Caco-2 (cell line): ENCODE data around the gene FBXO45. TPM values are rescaled to one million over a fixed set of nuclear protein-coding genes. Genes with fewer than 3 reads are reported as not detected.

ENCODE experiments used
- BruUV-seq: library from RNA; stranded (reverse); fragments of 400-500 nt; replicated peaks from 2 replicates; lab custom pipeline; 2021; lab: Mats Ljungman, UMichigan
- CTCF ChIA-PET: fragments of 300-600 bp; sonication (Branson Sonifier 250); formaldehyde crosslinking; loops from one replicate; lab custom pipeline; 2022; ENCODE audit warnings: antibody characterized with exemption; lab: Charles Lee
- POLR2A ChIA-PET: fragments of 300-600 bp; sonication (Branson Sonifier 250); formaldehyde crosslinking; loops from one replicate; lab custom pipeline; 2022; ENCODE audit warnings: antibody characterized with exemption; lab: Charles Lee
- DNase-seq, 2 experiments: peaks; one replicate each; pipeline versions ENCODE4 v3.0.0 to v3.0.0-alpha.2; 2020 to 2022
- H3K27me3 ChIP-seq: replicated peaks from 2 replicates; pipeline ENCODE4 v1.6.0; 2011; ENCODE audit warnings: low read length; ENCODE audit not compliant: control insufficient read depth, insufficient read depth
- H3K36me3 ChIP-seq: 2 replicates; pipeline ENCODE4 v1.5.1; 2011; ENCODE audit warnings: low read length; ENCODE audit not compliant: control insufficient read depth, insufficient read depth
- H3K4me1 ChIP-seq: fragments of 250-450 bp; sonication (Bioruptor Pico); 2 replicates; pipeline ENCODE4 v1.5.1; 2020; ENCODE audit warnings: mild to moderate bottlenecking
- H3K4me3 ChIP-seq: 2 replicates; pipeline ENCODE4 v1.5.1; 2011; ENCODE audit warnings: low read depth, mild to moderate bottlenecking, control low read depth, low read length
- H3K9me3 ChIP-seq: fragments of 250-450 bp; sonication (Bioruptor Pico); 2 replicates; pipeline ENCODE4 v1.5.1; 2020; ENCODE audit warnings: mild to moderate bottlenecking, moderate library complexity
- H3K27ac Mint-ChIP-seq: one replicate; pipeline ENCODE4 v1.8.0; 2022; ENCODE audit warnings: mixed read lengths; ENCODE audit not compliant: unreplicated experiment
- H3K27me3 Mint-ChIP-seq: one replicate; pipeline ENCODE4 v1.8.0; 2022; ENCODE audit warnings: mixed read lengths; ENCODE audit not compliant: insufficient read depth, unreplicated experiment
- H3K36me3 Mint-ChIP-seq: one replicate; pipeline ENCODE4 v1.8.0; 2022; ENCODE audit warnings: mild to moderate bottlenecking, mixed read lengths; ENCODE audit not compliant: insufficient read depth, unreplicated experiment
- H3K4me1 Mint-ChIP-seq: one replicate; pipeline ENCODE4 v1.8.0; 2022; ENCODE audit warnings: low read depth, mixed read lengths; ENCODE audit not compliant: unreplicated experiment
- H3K4me3 Mint-ChIP-seq: one replicate; pipeline ENCODE4 v1.8.0; 2022; ENCODE audit warnings: mild to moderate bottlenecking, moderate library complexity, mixed read lengths; ENCODE audit not compliant: unreplicated experiment
- H3K9me3 Mint-ChIP-seq: one replicate; pipeline ENCODE4 v1.8.0; 2022; ENCODE audit warnings: mixed read lengths; ENCODE audit not compliant: unreplicated experiment
- CTCF ChIP-seq, 2 experiments: fragments of 200-600 bp in 1 of 2; IDR thresholded peaks; 1 replicate in 1 of 2; 2 replicates in 1 of 2; pipeline versions ENCODE4 v1.5.1 to v1.8.0; 2011 to 2022; ENCODE audit warnings: antibody characterized with exemption in 1 of 2, control low read depth in 1 of 2, inconsistent platforms in 1 of 2, low read depth in 1 of 2, low read length in 1 of 2, mild to moderate bottlenecking in 1 of 2, moderate library complexity in 1 of 2; ENCODE audit not compliant: insufficient read depth in 1 of 2, severe bottlenecking in 1 of 2, unreplicated experiment in 1 of 2
- intact Hi-C: fragments of 100-400 bp; cut with micrococcal nuclease; formaldehyde crosslinking; loops from one replicate; pipeline ENCODE4 v1.10.0; 2022; ENCODE audit not compliant: unreplicated experiment
- total RNA-seq: library from RNA; stranded (reverse); gene quantifications from 2 replicates; pipeline ENCODE4 v1.2.3, GENCODE V29; 2022

FBXO45 gene
- total RNA-seq, 1 experiment from 2014 or later = 15.8 TPM

GRCh38 chr3:196600359-196600758 is 31.9 kb downstream of the FBXO45 start:
- no TSS peak for BruUV-seq
- no peaks in the 10 kb centered on the region for H3K9me3 ChIP-seq
- TF ChIP-seq CTCF (IDR thresholded peaks at IDR 0.05; ENCODE audit: insufficient read depth in 1 of 2, low read depth in 1 of 2, low read length in 1 of 2, severe bottlenecking in 1 of 2, unreplicated experiment in 1 of 2) = no peak
- ChIA-PET CTCF (no interaction called here), POLR2A (no interaction called here)
- H3K4me3 Mint-ChIP-seq = no peak overlapping the region
- H3K4me1 Mint-ChIP-seq = no peaks in the 10 kb centered on the region
- H3K36me3 Mint-ChIP-seq = no peaks in the 10 kb centered on the region
- no peaks in the 10 kb centered on the region for H3K36me3 ChIP-seq
- H3K4me1 ChIP-seq = no peaks in the 10 kb centered on the region
- no peaks in the 10 kb centered on the region for H3K27me3 ChIP-seq
- H3K9me3 Mint-ChIP-seq = no peaks in the 10 kb centered on the region
- intact Hi-C loops = no loop called here
- no peaks in the 10 kb centered on the region for H3K27me3 Mint-ChIP-seq
- no peak for DNase-seq
- H3K27ac Mint-ChIP-seq = no peak overlapping the region
- no peak overlapping the region for H3K4me3 ChIP-seq

GRCh38 chr3:196602673-196603072 is 34.2 kb downstream of the FBXO45 start:
- Histone ChIP-seq H3K36me3 (no peaks in the 10 kb centered on the region), H3K27me3 (no peaks in the 10 kb centered on the region), H3K9me3 (no peaks in the 10 kb centered on the region), H3K4me3 (no peak overlapping the region), H3K4me1 (no peaks in the 10 kb centered on the region)
- H3K27me3 Mint-ChIP-seq = no peaks in the 10 kb centered on the region
- BruUV-seq = no TSS peak
- H3K9me3 Mint-ChIP-seq = no peaks in the 10 kb centered on the region
- H3K4me1 Mint-ChIP-seq = no peaks in the 10 kb centered on the region
- H3K27ac Mint-ChIP-seq = no peak overlapping the region
- ChIA-PET POLR2A (no interaction called here), CTCF (no interaction called here)
- no peak for TF ChIP-seq CTCF (IDR thresholded peaks at IDR 0.05; ENCODE audit: insufficient read depth in 1 of 2, low read depth in 1 of 2, low read length in 1 of 2, severe bottlenecking in 1 of 2, unreplicated experiment in 1 of 2)
- DNase-seq = no peak
- intact Hi-C loops = no loop called here
- H3K36me3 Mint-ChIP-seq = no peaks in the 10 kb centered on the region
- no peak overlapping the region for H3K4me3 Mint-ChIP-seq

GRCh38 chr3:196603683-196604082 is 35.2 kb downstream of the FBXO45 start:
- Histone ChIP-seq H3K4me1 (no peaks in the 10 kb centered on the region), H3K4me3 (no peak overlapping the region), H3K36me3 (no peaks in the 10 kb centered on the region), H3K27me3 (no peaks in the 10 kb centered on the region), H3K9me3 (no peaks in the 10 kb centered on the region)
- no peaks in the 10 kb centered on the region for H3K36me3 Mint-ChIP-seq
- intact Hi-C loops = no loop called here
- no peak overlapping the region for H3K4me3 Mint-ChIP-seq
- no peak for DNase-seq
- no peak for TF ChIP-seq CTCF (IDR thresholded peaks at IDR 0.05; ENCODE audit: insufficient read depth in 1 of 2, low read depth in 1 of 2, low read length in 1 of 2, severe bottlenecking in 1 of 2, unreplicated experiment in 1 of 2)
- H3K27ac Mint-ChIP-seq = no peak overlapping the region
- H3K4me1 Mint-ChIP-seq = no peaks in the 10 kb centered on the region
- BruUV-seq = no TSS peak
- no peaks in the 10 kb centered on the region for H3K27me3 Mint-ChIP-seq
- CTCF ChIA-PET = no interaction called here
- POLR2A ChIA-PET = no interaction called here
- no peaks in the 10 kb centered on the region for H3K9me3 Mint-ChIP-seq
